Progenitor cell of endocrine pancreas (in vitro differentiated cells): ENCODE results near the gene MARF1. TPM values are rescaled to one million over a fixed set of nuclear protein-coding genes. Genes with fewer than 3 reads are reported as not detected.
A peak's percentile ranks its signal among the peaks of the same experiment; 100 is the strongest.
"Not testable (repeated sequence)": the region's sequence is repeated elsewhere in the genome, so short reads cannot be mapped to it uniquely, and the experiment has no call there.

Source experiments
- DNase-seq: peaks from one replicate; pipeline ENCODE4 v3.0.0; 2021; ENCODE audit warnings: low spot score; ENCODE audit not compliant: unreplicated experiment
- H3K27ac Mint-ChIP-seq: 2 replicates; pipeline ENCODE4 v1.8.0; 2021; ENCODE audit warnings: mild to moderate bottlenecking, moderate library complexity, mixed read lengths
- H3K27me3 Mint-ChIP-seq: 2 replicates; pipeline ENCODE4 v1.8.0; 2021; ENCODE audit warnings: mixed read lengths
- H3K36me3 Mint-ChIP-seq: 2 replicates; pipeline ENCODE4 v1.8.0; 2022; ENCODE audit warnings: mixed read lengths; ENCODE audit not compliant: insufficient read depth
- H3K4me1 Mint-ChIP-seq: 2 replicates; pipeline ENCODE4 v1.8.0; 2021; ENCODE audit warnings: low read depth, mixed read lengths
- H3K4me3 Mint-ChIP-seq: 2 replicates; pipeline ENCODE4 v1.8.0; 2021; ENCODE audit warnings: low read depth, mild to moderate bottlenecking, moderate library complexity, mixed read lengths
- H3K9me3 Mint-ChIP-seq: 2 replicates; pipeline ENCODE4 v1.8.0; 2021; ENCODE audit warnings: low read depth, mixed read lengths
- CTCF ChIP-seq: fragments of 200-600 bp; sonication (generic); IDR thresholded peaks from one replicate; pipeline ENCODE4 v1.5.0; 2021; ENCODE audit warnings: antibody characterized with exemption, mild to moderate bottlenecking; ENCODE audit not compliant: unreplicated experiment
- total RNA-seq: library from RNA; stranded (reverse); gene quantifications from 2 replicates; pipeline ENCODE4 v1.2.1, GENCODE V29; 2021

Gene MARF1
- total RNA-seq, 1 donor from 2014 or later: 71.9 TPM

- TF ChIP-seq CTCF: no peak
- Mint-ChIP-seq H3K27ac (no peak overlapping the region), H3K27me3 (no peaks in the 10 kb centered on the region), H3K4me3 (no peak overlapping the region), H3K36me3 (peaks cover 4% of the 10 kb centered on the region), H3K4me1 (peaks cover 13% of the 10 kb centered on the region), H3K9me3 (peaks cover 9% of the 10 kb centered on the region)
- DNase-seq: no peak
Observed at GRCh38 chr16:15547768-15548096, 95.2 kb downstream of the MARF1 start.

GRCh38 chr16:15547072-15547767 is 95.7 kb downstream of the MARF1 start:
- not testable (repeated sequence) for DNase-seq, H3K27me3 Mint-ChIP-seq, H3K4me3 Mint-ChIP-seq, H3K27ac Mint-ChIP-seq, H3K36me3 Mint-ChIP-seq, H3K9me3 Mint-ChIP-seq
- peaks cover 13% of the 10 kb centered on the region for H3K4me1 Mint-ChIP-seq

- DNase-seq: no peak
- Mint-ChIP-seq H3K36me3 (peaks cover 4% of the 10 kb centered on the region), H3K4me1 (peaks cover 9% of the 10 kb centered on the region), H3K9me3 (peaks cover 9% of the 10 kb centered on the region), H3K27me3 (no peaks in the 10 kb centered on the region), H3K4me3 (no peak overlapping the region), H3K27ac (no peak overlapping the region)
- no peak for TF ChIP-seq CTCF
Observed at GRCh38 chr16:15545544-15545943, 97.4 kb downstream of the MARF1 start.

GRCh38 chr16:15544405-15544804 is 98.5 kb downstream of the MARF1 start:
- DNase-seq: no peak
- Mint-ChIP-seq H3K4me3 (no peak overlapping the region), H3K9me3 (peaks cover 9% of the 10 kb centered on the region), H3K36me3 (peaks cover 4% of the 10 kb centered on the region), H3K4me1 (peaks cover 9% of the 10 kb centered on the region), H3K27me3 (no peaks in the 10 kb centered on the region), H3K27ac (peak overlapping the region; percentile 4)
- TF ChIP-seq CTCF: no peak

Other genes starting within 250 kb of the MARF1 start
- 36.9 and 37.6 TPM in 2 replicates for gene MPV17L, start 247.4 kb downstream of the MARF1 start, total RNA-seq
- 13.5 and 16.1 TPM in 2 replicates for gene BMERB1, start 208.6 kb downstream of the MARF1 start, total RNA-seq
- gene NDE1, start 7.1 kb upstream of the MARF1 start, total RNA-seq: 42.5 and 46.0 TPM in 2 replicates
- 0.31 TPM in 1 of 2 replicates, not detected in the other for gene MYH11, start 213.9 kb upstream of the MARF1 start, total RNA-seq
- 20.9 and 23.8 TPM in 2 replicates for gene CEP20, start 245.4 kb upstream of the MARF1 start, total RNA-seq